HG03159 (cell line): ENCODE results near the gene C1orf159.
"Not testable (repeated sequence)": the region's sequence is repeated elsewhere in the genome, so short reads cannot be mapped to it uniquely, and the experiment has no call there.

Experiments used
- ATAC-seq: cut with Tn5 transposase; IDR thresholded peaks from one replicate; pipeline ENCODE4 v1.9.1; 2021; ENCODE audit warnings: mild to moderate bottlenecking, moderate library complexity; ENCODE audit not compliant: unreplicated experiment

The C1orf159 gene

DNA sequence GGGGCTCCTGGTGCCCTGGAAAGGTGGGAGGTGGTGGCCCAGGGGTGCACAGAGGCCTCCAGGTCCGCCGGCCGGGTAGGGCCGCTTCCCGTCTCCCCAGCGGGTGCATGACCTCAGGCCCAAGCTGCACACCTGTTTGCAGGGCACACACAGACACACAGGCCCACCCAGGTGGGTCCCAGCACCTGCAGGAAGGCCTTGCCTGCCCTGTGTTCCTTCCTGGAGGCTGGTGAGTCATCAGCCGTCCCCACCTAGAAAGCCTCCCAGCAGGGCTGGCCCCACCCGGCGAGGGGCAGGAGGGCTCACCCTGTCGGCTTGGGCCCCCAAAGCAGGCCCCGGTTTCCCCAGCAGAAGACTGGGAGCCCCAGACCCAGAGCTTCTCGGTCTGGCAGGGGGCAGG is 34.2 kb upstream of the C1orf159 start:
- no peak for ATAC-seq

DNA sequence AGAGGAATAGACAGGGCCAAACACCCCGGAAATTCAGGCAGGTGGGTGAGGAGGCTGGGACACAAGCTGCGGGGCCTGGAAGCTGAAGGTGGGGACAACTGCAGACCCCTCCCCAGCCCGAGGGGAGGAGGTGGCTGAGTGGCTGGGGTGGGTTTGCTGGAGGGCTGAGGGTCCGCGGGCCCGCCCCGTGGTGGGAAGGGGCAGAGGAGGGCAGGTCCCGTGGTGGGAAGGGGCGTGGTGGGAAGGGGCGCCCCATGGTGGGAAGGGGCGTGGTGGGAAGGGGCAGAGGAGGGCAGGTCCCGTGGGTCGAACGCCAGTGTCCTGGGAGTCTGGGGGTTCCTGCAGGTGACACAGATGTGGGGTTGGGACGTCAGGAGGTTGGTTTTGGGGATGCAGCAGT is 33.5 kb upstream of the C1orf159 start:
- ATAC-seq, result no peak

DNA sequence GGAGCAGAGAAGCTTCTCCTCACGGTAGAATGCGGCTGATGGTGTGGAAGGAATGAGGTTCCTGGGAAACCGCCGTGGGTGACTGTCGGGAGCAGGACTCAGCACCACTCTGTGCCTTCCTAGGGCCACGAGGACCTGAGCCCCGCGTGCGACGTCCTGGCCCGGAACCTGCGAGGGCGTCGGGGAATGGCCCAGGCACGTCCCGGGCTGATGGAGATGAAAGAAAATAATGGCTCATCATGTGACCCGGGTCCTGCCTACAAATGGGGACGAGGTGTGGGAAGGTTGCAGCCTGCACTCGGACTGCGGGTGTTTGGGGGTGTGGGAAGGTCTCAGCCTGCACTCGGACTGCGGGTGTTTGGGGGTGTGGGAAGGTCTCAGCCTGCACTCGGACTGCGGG is 32.7 kb upstream of the C1orf159 start:
- ATAC-seq, result no peak

DNA sequence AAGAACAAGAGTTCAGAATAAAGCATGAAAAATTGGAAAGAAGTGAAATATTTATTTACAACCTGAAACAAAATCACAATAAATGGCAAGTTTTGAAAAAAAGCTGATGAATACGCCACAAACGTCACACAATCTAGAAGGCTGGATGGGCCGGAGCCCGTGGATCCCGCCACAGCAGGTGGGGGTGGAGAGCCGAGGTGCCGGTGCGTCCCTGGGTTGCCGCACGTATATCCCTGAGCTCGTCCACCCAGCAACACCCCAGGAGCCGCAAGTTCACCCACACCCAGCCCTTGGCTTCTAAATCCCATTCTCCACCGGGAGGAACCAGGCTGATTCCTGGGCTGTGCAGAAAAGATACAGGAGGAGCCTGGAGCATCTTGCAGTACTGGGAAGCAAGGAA is 32.2 kb upstream of the C1orf159 start:
- no peak for ATAC-seq

DNA sequence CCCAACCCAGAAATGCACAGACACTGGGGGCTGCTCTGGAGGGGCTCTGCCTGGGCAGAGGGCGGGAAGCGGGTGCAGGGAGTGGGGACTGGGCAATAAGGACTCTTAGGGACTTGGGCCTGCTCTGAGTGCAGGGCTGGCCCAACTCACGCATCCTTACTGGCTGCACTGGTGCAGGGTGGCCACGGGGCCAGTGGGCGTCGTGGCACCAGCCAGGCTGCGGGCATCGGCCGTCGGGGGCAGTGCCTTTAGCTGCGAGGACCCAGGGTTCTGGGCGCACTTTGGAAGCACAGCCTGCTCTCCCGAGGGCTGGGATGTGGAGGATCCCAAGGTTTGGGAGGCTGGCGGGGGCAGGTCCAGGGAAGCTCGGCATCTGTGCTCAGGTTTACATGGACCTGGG is 30.7 kb upstream of the C1orf159 start:
- ATAC-seq, result no peak

DNA sequence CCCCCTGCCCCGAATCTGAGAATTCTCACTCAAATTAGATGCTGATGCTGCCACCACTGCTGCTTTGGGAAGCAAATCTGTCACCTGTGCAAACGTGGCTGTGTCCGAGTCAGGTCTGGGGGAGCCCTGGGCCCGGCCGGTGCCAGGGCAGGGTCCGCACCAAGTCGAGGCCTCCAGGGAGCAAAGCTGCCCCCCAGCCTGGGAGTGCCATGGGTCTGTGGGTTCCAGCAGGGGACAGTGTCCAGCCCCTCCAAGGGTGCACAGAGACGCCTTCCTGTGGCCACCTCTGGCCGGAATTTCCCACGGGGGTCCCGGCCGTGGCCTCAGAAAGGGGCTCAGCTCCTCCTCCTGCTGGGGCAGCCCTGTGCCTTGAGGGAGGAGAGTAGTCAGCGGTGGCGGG is 30.1 kb upstream of the C1orf159 start:
- no peak for ATAC-seq

DNA sequence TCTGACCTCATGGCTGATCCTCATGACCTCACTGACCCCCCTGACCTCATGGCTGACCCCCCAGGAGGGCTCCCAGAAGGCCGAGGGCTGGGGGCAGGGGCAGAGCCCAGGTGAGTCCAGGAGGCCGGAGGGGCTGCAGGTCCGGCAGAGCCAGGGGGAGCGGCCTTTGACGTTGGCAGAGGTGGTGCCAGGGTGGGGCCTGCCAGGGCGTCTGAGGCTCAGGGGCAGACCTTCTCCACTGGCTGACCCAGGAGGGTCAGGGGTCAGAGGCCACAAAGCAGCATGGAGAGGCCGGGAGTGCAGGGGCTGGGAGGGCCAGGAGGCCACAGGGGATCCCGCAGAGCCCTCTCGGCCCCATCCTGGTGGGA is 29.6 kb upstream of the C1orf159 start:
- no peak for ATAC-seq

DNA sequence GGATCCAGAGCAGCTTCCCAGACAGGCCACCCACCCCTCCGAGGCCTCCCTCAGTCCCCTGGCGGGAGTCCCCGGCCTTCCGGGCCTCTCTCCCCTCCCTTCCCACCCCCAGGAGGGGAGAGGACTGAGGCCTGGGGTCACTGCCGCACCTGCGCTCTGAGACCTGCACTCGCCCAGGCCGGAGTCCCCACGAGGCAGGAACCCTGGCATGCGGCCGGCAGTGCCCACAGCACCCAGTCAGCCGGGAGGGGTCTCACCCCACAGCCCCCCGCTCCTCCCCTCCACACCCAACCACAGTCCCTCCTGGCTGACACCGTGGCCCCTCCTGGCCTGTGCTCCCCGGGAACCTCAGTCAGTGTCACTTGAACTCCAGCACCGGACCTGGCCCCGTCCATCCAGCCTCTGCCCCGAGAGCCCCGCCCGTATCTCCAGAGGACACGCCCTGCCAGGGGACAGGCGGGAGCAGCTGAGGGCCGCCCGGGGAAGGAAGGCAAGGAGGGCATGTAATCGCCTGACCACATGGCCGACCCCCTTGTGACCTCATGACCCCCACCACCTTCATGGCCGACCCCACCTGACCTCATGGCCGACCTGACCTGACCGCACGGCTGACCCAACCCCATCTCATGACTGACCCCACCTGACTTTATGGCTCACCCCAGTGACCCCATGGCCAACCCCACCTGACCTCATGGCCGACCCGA is 29.1 kb upstream of the C1orf159 start:
- no peak for ATAC-seq

DNA sequence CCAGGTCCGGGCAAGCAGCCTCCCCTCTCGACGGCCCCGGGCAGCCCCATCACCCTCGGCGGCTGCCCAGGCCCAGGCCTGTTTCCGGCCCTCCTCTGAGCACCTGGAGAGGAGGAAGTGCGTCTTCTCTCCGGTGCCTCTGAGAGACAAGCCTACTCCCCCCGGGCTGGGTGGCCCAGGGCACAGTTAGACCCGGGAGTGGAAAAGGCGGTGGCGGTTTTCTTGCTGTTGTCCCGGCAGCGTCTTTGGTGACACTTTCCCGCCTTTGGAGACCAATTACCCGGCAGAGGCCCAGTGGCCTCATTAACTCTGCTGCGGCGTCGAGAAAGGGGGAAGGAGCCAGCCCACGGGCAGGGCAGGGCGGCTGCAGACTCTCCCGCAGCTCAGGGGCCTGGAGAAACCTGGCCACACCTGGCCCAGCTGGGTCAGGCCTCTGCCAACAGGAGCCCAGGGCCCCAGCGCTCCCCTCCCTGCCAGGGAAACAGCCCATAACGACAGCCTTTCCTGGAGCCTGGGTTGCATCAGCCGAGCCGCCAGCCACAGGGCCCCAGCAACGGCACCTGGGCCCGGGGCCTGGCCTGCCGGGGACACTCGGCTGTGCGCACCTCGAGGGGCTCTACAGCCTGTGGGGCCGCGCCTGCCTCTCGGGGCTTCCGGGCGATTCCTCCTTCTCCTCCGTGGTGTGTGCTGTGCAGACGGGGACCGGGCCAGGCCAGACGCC is 28.4 kb upstream of the C1orf159 start:
- no peak for ATAC-seq

DNA sequence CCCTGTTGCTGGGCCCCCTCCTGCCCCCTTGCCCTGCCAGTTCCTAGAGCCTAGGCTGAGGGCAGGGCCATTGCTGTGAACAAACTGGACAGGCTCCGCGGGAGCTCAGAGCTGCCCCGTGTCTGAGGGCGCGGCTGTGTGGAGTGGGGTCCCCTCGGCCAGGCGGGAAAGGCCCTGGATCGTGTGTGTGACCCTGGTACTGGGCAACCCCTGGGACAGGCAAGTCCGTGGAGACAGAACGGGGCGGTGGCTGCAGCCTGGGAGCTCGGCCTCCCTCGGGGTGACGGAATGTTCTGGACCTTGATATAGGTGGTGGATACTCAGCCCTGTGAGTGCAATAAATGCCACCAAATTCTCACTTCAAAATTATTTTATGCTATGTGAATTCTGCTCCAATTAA is 27.7 kb upstream of the C1orf159 start:
- ATAC-seq, result no peak

DNA sequence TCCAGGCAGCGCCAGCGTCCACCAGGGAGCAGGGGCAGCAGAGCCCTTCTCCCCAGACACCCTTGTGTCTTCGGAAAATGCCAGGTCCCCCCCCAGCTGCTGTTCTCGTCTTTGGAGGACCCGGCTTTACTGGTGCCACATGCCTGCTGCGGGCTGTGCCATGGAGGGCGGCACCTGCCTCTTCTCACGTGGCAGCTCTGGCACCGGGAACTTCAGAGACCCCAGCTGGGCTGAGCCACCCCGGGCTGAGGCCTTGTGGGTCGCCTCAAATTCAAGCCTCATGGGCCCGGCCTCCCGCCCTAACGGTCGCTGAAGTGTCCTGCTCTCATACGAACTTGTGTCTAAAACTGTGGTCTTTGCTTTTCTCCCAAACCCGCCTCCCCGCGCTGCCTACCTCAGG is 27.0 kb upstream of the C1orf159 start:
- ATAC-seq, result no peak

DNA sequence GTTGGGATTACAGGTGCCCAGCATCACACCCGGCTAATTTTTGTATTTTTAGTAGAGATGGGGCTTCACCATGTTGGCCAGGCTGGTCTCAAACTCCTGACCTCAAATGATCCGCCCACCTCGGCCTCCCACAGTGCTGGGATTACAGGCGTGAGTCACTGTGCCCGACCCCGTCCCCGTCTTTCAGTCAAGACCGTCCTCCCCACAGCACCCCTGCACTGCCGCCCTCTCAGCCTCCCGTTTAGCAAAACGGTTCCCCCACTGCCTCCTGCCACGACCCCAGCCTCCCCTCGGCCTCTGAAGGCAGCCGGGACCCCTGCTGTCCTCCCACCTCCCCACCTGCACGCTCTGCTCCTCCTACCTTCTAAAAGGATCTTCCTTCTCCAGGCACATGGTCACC is 26.5 kb upstream of the C1orf159 start:
- ATAC-seq, result not testable (repeated sequence)

DNA sequence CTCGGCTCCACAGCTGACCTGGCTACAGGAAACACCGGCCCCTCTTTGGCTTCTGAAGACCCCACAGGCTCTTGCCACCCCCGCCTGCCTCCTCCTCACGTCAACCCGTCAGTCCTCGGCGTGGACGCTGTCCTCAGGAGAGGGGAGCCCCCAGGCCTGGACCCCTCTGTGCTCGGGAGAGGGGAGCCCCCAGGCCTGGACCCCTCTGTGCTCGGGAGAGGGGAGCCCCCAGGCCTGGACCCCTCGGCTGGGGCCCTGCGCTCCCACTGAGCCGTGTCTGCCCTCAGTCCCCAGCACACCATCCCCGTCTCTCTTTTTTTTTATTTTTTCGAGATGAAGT is 26.0 kb upstream of the C1orf159 start:
- ATAC-seq, result no peak

DNA sequence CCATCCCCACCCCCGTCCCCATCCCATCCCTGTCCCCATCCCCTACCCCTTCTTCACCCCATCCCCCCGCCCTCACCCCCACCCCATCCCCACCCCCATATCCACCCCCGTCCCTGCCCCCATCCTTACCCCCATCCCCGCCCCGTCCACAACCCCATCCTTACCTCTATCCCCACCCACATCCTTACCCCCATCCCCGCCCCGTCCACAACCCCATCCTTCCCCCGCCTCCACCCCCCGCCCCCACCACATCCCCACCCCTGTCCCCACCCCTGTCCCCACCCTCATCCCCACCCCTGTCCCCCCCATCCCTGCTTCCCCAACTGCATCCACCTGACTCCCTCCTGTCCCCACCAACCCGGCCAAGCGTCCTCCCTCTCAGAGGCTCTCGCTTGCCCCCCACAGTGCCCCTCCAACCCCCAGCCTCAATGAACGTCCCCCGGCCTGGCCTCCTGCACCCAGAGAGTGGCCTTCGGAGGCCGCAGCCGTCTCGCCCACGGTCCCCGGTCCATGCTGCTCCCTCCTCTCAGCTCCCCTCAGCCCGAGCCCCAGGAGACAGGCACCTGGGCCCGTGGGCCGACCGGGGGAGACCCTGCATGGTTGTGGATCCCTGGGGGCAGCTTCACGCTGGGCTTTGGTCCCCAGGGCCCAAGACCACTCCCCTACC is 25.5 kb upstream of the C1orf159 start:
- ATAC-seq, result no peak

DNA sequence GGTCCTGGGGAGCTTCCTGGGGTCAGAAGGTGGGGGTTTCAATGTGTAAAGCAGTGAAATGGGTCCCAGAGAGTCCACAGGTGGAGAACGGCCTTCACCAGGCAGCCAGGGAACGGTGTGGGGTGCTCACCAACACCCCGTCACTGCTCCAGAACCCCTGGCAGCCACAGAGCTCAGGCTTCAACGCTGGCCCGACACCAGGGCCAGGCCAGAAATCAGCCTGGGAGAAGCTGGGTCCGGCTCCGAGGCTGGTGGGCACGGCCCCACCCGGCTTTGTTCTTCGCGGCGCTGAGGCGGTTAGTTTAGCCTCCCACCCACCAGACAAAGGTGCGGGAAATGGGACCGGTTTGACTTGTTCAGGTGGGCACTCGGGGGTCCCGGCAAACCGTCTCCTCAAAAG is 24.8 kb upstream of the C1orf159 start:
- ATAC-seq, result no peak

DNA sequence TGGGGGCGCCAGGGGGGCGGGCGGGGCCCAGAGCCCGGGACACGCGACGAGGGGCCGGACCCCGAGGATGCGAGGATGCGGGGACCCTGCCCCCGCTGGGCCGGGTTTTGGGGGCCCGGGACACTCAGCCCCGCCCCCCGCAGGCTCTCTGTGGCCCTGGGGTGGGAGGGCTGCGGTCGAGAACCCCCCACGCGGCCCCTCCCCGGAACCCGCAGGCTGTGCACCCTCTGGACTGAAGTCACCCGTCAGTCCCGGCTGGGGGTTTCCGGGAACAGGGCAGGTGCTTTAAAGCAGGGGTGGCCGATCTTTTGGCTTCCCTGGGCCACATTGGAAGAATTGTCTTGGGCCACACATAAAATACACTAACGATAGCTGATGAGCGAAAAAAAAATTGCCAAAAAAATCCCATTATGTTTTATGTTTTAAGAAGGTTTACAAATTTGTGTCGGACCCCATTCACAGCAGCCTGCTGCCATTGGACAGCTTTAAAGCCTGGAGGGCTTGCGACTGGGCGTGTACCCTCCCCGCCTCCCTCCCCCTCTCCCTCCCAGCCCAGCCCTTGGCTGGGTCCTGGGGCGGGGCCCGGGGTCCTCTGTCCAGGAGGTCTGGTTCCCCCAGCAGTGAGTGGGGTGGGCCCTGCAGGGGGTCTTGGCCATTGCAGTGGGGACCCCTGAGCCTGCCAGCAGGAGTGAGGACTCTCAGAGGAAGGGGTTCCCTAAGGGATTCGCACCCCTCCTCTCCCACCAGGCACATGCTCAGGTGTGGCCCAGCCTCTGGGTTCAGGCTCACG is 21.6 kb upstream of the C1orf159 start:
- no peak for ATAC-seq

DNA sequence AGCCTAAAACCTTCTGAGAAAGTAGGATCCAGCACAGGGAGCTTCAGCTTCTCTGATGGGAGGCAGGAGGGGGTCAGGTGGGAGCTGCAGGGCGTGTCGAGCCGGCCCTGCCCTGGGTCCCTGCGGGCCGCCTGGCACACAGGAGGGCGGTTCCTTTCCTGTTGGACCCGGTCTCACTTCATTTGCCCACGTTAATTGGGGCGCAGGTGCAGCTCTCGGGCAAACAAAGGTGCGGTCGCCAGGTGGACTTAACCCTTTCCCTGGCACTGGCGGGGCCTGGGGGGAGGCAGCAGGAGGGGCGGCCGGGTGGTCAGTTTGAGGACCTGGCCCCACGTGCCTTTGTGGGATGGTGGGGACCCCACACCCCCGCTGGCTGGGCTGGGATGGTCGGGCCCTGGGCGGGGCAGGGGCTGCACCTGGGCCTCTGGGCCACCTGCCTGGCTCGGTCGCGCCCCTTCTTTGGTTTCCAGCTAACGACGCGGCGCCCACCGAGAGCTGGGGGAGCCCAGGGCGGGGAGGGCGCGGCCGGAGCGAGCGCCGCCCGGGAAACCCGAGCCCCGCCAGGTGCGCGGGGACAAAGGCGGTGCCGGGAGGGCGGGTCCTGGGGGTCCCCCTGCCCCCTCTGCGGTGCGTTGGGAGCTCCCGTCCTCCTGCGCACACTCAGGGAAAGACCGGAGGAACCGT is 20.8 kb upstream of the C1orf159 start:
- no peak for ATAC-seq

DNA sequence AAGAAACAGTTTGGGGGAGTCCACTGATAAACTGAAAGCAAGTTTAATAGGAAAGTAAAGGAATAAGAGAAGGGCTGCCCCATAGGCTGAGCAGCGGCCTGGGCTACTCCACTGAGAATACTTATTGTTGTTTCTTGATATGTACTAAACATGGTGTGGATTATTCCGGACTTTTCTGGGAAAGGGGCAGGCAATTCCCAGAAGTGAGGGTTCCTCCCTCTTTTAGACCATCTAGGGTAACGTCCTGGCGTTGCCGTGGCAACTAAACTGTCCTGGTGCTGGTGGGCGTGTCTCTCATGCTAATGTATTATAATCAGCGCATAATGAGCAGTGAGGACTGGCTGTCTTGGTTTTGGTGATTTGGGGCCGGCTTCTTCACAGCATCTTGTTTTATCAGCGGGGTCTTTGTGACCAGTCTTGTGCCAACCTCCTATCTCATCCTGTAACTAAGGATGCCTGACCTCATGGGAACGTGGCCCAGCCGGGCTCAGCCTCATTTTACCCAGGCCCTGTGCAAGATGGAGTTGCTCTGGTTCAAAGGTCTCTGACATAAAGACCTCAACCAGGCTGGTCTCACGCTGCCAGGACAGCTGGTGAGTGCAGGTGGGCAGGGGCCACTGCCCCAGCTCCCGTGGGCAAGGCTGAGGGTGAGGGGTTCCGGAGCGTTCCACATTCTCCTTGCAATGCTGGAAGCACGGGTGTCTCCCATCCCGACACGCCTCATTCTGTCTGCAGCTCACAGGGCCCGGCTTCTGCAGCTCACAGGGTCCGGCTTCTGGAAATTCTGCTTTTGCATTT is 19.6 kb upstream of the C1orf159 start:
- no peak for ATAC-seq

DNA sequence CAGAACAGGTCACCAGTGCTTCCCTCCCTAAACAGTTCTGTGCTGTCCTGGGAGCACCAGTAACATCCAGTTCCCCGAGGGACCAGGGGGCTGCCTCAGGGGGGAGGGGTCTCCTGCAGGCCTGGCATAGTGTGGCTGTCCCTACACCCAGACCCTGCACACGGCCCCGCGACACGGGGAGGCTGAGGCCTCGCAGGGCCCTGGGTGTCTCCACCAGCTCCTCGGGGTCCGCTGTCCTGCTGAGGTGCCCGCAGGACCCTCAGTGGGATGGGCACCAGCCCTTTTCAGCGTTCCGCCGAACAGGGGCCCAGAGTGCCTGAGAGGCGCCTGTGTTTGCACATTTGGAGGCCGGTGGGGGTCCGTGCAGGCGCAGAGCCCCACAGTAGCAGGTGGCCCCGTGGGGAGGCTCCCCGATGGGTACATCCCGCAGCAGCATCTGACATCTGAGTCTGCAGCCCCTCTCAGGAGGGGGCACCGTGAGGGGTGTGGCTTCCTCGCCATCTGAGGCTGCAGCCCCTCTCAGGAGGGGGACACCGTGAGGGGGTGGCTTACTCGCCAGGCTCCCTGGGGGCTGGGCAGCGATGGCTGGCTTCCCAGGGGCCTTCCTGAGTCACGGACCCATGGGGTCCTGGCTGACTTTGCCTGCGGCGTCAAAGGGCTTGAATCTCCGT is 18.5 kb upstream of the C1orf159 start:
- ATAC-seq, result no peak
